ENCODE measurements around the gene PRPF4.

Gene PRPF4

DNA sequence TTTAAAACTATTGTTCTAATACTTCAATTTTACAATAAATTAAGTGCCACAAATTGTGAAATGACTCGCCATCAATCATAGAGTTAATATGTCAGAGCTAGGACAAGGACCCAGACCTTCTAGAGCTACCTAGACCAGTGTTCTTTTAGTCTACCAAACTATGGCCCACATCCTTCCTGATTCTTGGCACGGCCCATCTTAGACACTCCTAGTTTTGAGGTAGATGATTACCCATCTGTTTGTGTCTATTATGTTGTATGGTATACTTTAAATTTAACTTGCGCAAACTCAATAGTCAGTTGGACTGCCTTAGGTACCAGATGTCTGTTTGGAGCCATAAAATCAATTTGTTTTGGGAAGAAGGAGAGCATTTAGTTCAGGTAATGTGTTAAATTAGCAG, 17.6 kb upstream of the PRPF4 start:
- Histone ChIP-seq H3K9me3 (no peaks in the 10 kb centered on the region), H3K27me3 (no peaks in the 10 kb centered on the region), H3K4me3 (no peak overlapping the region), H3K4me1 (no peaks in the 10 kb centered on the region), H3K36me3 (peaks cover 21 to 42% (median 40%) of the 10 kb centered on the region in 3 donors), H3K27ac (no peak overlapping the region)
- intact Hi-C loops (cut with DNase I; ENCODE audit: low total_unique reads) = no loop called here
- no peak for DNase-seq
- TF ChIP-seq CTCF (IDR thresholded peaks at IDR 0.05) = no peak

DNA sequence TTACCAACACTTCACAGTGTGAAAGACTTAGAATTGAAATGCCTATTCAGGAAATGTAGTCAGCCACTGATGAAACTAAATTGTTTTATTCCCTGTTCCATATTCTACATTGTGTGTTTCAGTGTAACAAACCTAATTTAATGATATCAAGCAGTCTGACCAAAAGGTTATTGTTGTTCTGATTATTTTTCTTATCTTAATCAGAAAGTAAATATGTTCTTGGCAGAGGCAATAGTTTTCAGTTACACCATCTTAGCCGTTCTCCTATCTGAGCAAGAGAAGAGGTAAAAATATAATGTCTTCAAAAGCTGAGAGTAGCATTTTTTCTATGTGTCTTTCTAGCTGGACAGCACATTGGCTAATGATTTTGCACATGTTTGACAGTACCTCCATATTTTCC, 17.2 kb upstream of the PRPF4 start:
- no peak overlapping the region for H3K4me3 ChIP-seq
- H3K4me1 ChIP-seq = no peaks in the 10 kb centered on the region
- H3K27me3 ChIP-seq = no peaks in the 10 kb centered on the region
- H3K9me3 ChIP-seq = no peaks in the 10 kb centered on the region
- H3K36me3 ChIP-seq = peaks cover 21 to 42% (median 40%) of the 10 kb centered on the region in 3 donors
- no peak for DNase-seq
- intact Hi-C loops (cut with DNase I; ENCODE audit: low total_unique reads) = no loop called here
- no peak for TF ChIP-seq CTCF (IDR thresholded peaks at IDR 0.05)
- no peak overlapping the region for H3K27ac ChIP-seq

DNA sequence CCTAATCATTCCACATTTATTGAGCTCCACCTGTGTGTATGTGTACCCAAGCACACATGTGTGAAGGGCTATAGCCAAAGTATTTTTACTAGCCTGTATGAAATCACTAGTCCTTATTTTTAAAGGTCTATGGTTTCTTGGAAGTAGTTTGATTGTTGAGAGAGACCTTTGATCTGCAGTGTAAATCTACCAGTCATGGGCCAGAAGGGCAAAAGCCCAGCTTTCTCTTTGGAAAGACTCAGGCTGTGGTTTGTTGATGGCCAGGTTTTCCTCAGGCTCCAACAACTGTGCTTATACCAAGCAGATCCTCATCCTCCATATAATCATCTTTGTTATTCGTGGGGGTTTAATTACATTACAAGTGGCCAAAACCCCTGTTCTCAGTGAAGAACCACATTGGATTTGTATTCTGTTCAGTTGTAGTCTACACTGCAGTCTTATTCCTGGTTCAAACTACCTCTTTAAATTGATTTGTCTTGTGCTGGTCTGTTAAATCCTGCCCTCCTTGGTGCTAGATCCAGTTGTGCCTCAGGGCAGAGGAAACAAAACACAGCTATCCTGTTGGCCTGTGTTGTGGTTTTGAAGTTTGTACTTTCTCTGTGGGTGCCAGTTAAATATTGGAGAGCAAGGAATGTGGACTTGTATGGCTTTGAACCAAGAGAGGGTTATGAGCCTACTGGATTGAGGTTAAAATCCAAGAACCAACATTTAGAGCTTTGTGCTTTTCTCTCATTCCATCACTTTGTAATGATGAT, 13.4 kb upstream of the PRPF4 start:
- DNase-seq = no peak
- Histone ChIP-seq H3K4me1 (no peaks in the 10 kb centered on the region), H3K36me3 (peaks cover 28 to 53% (median 36%) of the 10 kb centered on the region in 3 donors), H3K27me3 (no peaks in the 10 kb centered on the region), H3K9me3 (no peaks in the 10 kb centered on the region), H3K4me3 (no peak overlapping the region), H3K27ac (no peak overlapping the region)
- intact Hi-C loops (cut with DNase I; ENCODE audit: low total_unique reads) = no loop called here
- no peak for TF ChIP-seq CTCF (IDR thresholded peaks at IDR 0.05)

- Histone ChIP-seq H3K4me1 (no peaks in the 10 kb centered on the region), H3K27ac (no peak overlapping the region), H3K27me3 (no peaks in the 10 kb centered on the region), H3K36me3 (peaks cover 42 to 63% (median 48%) of the 10 kb centered on the region in 3 donors), H3K9me3 (no peaks in the 10 kb centered on the region), H3K4me3 (no peak overlapping the region)
- no peak for TF ChIP-seq CTCF (IDR thresholded peaks at IDR 0.05)
- DNase-seq = no peak
- intact Hi-C loops (cut with DNase I; ENCODE audit: low total_unique reads) = no loop called here
Observed at GRCh38 chr9:113266174-113266573, 9.3 kb upstream of the PRPF4 start.

DNA sequence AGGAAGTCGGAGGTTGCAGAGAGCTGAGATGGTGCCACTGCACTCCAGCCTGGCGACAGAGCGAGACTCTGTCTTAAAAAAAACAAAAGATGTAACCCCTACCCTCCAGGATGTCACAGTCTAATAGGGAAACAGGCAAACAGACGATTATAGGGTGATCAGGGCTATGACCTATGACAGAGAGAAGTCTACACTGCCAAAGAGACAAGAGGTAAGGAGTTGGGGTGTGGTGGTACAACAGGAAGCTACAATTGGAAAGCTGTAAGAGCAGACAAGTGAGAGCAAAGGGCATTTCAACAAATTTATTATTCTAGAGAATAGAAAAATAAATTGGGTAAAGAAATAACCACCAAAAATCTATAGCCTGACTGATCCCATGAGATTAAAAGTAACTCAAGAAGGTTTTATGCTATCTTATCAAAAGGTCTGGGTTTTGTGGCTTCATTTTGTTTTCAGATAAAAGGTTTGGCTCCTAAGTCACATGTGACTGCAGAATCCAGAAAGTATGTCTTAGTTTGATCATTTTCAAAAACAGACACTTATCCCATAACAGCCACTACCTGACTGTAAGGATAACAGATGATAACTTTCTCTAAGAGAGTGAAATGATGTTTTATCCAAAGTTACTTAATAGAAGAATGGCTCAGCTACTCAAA, 7.4 kb upstream of the PRPF4 start:
- Histone ChIP-seq H3K4me3 (no peak overlapping the region), H3K36me3 (peaks cover 55 to 76% (median 57%) of the 10 kb centered on the region in 3 donors), H3K4me1 (no peaks in the 10 kb centered on the region), H3K27me3 (no peaks in the 10 kb centered on the region), H3K9me3 (no peaks in the 10 kb centered on the region), H3K27ac (no peak overlapping the region)
- no peak for TF ChIP-seq CTCF (IDR thresholded peaks at IDR 0.05)
- DNase-seq = no peak
- intact Hi-C loops (cut with DNase I; ENCODE audit: low total_unique reads) = no loop called here
